8988T (cell line): ENCODE data around the gene RTP3.

Source experiments
- DNase-seq: peaks from one replicate; pipeline ENCODE4 v3.0.0; 2011

Gene RTP3

GRCh38 chr3:46497556-46498265 is at the start of gene RTP3:
Gene RTP3, plus strand, starts transcription at chr3:46497976. Its CDS starts 87 bp downstream, at chr3:46498063.
- no peak for DNase-seq

- no peak for DNase-seq
Measured at GRCh38 chr3:46448721-46449120, 49.1 kb upstream of the RTP3 start.

- DNase-seq, result peak; percentile 65
Measured at GRCh38 chr3:46449755-46450552, 47.8 kb upstream of the RTP3 start.

- no peak for DNase-seq
Measured at GRCh38 chr3:46453526-46454208, 44.1 kb upstream of the RTP3 start.

GRCh38 chr3:46454209-46454595 is 43.6 kb upstream of the RTP3 start:
- DNase-seq, result no peak

GRCh38 chr3:46454606-46455005 is 43.2 kb upstream of the RTP3 start:
- DNase-seq, result no peak

GRCh38 chr3:46455231-46456115 is 42.3 kb upstream of the RTP3 start:
- no peak for DNase-seq

GRCh38 chr3:46456118-46456517 is 41.7 kb upstream of the RTP3 start:
- no peak for DNase-seq

- DNase-seq, result no peak
Measured at GRCh38 chr3:46460051-46460450, 37.7 kb upstream of the RTP3 start.

GRCh38 chr3:46462111-46462510 is 35.7 kb upstream of the RTP3 start:
- DNase-seq, result peak; percentile 64

- DNase-seq, result no peak
Measured at GRCh38 chr3:46462511-46462910, 35.3 kb upstream of the RTP3 start.

GRCh38 chr3:46463120-46463867 is 34.5 kb upstream of the RTP3 start:
- DNase-seq, result no peak

- DNase-seq, result no peak
Measured at GRCh38 chr3:46463868-46464241, 33.9 kb upstream of the RTP3 start.

GRCh38 chr3:46464326-46465195 is 33.2 kb upstream of the RTP3 start, which contains the start of gene LTF:
Gene LTF, minus strand, starts transcription at chr3:46464905. Its CDS starts 38 bp downstream, at chr3:46464867.
- DNase-seq, result no peak

- no peak for DNase-seq
Measured at GRCh38 chr3:46465196-46465520, 32.6 kb upstream of the RTP3 start.

GRCh38 chr3:46466273-46466672 is 31.5 kb upstream of the RTP3 start:
- DNase-seq, result no peak

- DNase-seq, result no peak
Measured at GRCh38 chr3:46466871-46467403, 30.8 kb upstream of the RTP3 start.

GRCh38 chr3:46467562-46467961 is 30.2 kb upstream of the RTP3 start:
- no peak for DNase-seq

- no peak for DNase-seq
Measured at GRCh38 chr3:46468753-46469600, 28.8 kb upstream of the RTP3 start.
